Heart left ventricle (tissue), 16 donors: ENCODE measurements around the gene ZNF30. TPM values are rescaled to one million over a fixed set of nuclear protein-coding genes. Genes with fewer than 3 reads are reported as not detected.
"Not testable (repeated sequence)": the region's sequence is repeated elsewhere in the genome, so short reads cannot be mapped to it uniquely, and the experiment has no call there.

ENCODE experiments used
- ATAC-seq, 4 donors: fragments of 200-7000 bp; cut with Tn5 transposase; one replicate each; pipeline ENCODE4 v1.9.1; 2020 to 2022; ENCODE audit warnings: moderate library complexity in 4 of 4, mild to moderate bottlenecking in 3 of 4, moderate number of reproducible peaks in 1 of 4
- DNase-seq, 5 donors: peaks; one replicate each; pipeline ENCODE4 v3.0.0-alpha.2; 2020
- H3K27ac ChIP-seq, 12 donors: fragments of 200-600 bp; sonication (generic) in 4 of 12; one replicate each; pipeline versions ENCODE4 v1.5.0 to v1.8.0; 2016 to 2022; ENCODE audit warnings: mild to moderate bottlenecking in 2 of 12
- H3K27me3 ChIP-seq, 9 donors: fragments of 200-600 bp; sonication (generic) in 2 of 9; one replicate each; pipeline versions ENCODE4 v1.5.1 to v1.8.0; 2016 to 2022; ENCODE audit warnings: mild to moderate bottlenecking in 3 of 9
- H3K36me3 ChIP-seq, 9 donors: fragments of 200-600 bp; sonication (generic) in 2 of 9; one replicate each; pipeline versions ENCODE4 v1.5.0 to v1.8.0; 2018 to 2022; ENCODE audit warnings: mild to moderate bottlenecking in 2 of 9
- H3K4me1 ChIP-seq, 12 donors: fragments of 200-600 bp; sonication (generic) in 4 of 12; one replicate each; pipeline versions ENCODE4 v1.5.0 to v1.8.0; 2016 to 2022; ENCODE audit warnings: mild to moderate bottlenecking in 3 of 12
- H3K4me3 ChIP-seq, 12 donors: fragments of 200-600 bp; sonication (generic) in 4 of 12; one replicate each; pipeline versions ENCODE4 v1.5.0 to v1.8.0; 2017 to 2022; ENCODE audit warnings: mild to moderate bottlenecking in 9 of 12, moderate library complexity in 4 of 12
- H3K9me3 ChIP-seq, 12 donors: fragments of 200-600 bp; sonication (generic) in 4 of 12; one replicate each; pipeline versions ENCODE4 v1.5.0 to v1.8.0; 2016 to 2022; ENCODE audit warnings: mild to moderate bottlenecking in 1 of 12
- CTCF ChIP-seq, 12 donors: fragments of 200-600 bp; sonication (generic) in 4 of 12; IDR thresholded peaks; one replicate each; pipeline versions ENCODE4 v1.5.0 to v1.8.0; 2018 to 2022; ENCODE audit warnings: antibody characterized with exemption in 12 of 12, mild to moderate bottlenecking in 5 of 12
- POLR2A ChIP-seq, 2 donors: fragments of 450-650 bp; IDR thresholded peaks; one replicate each; pipeline ENCODE4 v1.6.1; 2017; ENCODE audit warnings: antibody characterized with exemption in 2 of 2, mild to moderate bottlenecking in 2 of 2, moderate library complexity in 2 of 2
- WGBS, 4 donors: extraction: QIAGEN DNeasy Blood & Tissue Kit in 2 of 4; methylation state at CpG; one replicate each; pipeline versions ENCODE4 v1.1.5 to v1.1.7; 2013 to 2018; 5-methylcytosine and 5-hydroxymethylcytosine counted together
- intact Hi-C, 10 donors: fragments of 100-400 bp; cut with DNase I; formaldehyde crosslinking; loops; one replicate each; pipeline versions ENCODE4 v1.11.1 to v1.14.2; 2022
- polyA plus RNA-seq, 2 donors: library from polyadenylated mRNA; stranded (reverse); fragments of 200-250 nt; gene quantifications; one replicate each; pipeline ENCODE4 v1.2.3, GENCODE V29; 2013
- total RNA-seq, 9 donors: library from RNA; depleted of rRNA in 2 of 9; stranded (reverse); fragments of >200 nt in 2 of 9; fragmentation: NEBNext Ultra II Directional in 3 of 9; extraction: Animal tissue kit (Norgen Biotek cat#: 25700) in 3 of 9; gene quantifications; one replicate each; pipeline versions ENCODE4 v1.1.0 to v1.2.4, GENCODE V29; 2016 to 2023
- donor health status: ischemic (EF 13 %, LVEDD 7.1; RV severe dilation, severe dysfunction).
- donor health status: healthy with polysubstance abuse.
- donor health status: DM: no; HTN: yes; CAD: no.
- donor health status: DM: no; HTN: no; CAD: no.
- donor health status: ischemic (EF 25% LVEDD 6.9; RV normal size, moderate dysfunction).
- donor health status: ischemic (EF 25% LVEDD 5.7; RV mildly dilated, moderate dysfunction).
- donor health status: healthy.
- donor health status: DM: yes; HTN: yes; CAD: no.
- donor health status: ischemic (EF 35%, LVEDD 5.7; RV mildly dilated, moderate dysfunction).
- donor health status: nonischemic (EF 11% LVEDD 7.7; RV severe dilation, severe dysfunction).
- donor health status: DM: yes; HTN: yes; CAD: no.
- donor health status: PGD.
- donor health status: ischemic (EF 29% LVEDD 5.4; RV normal size, mild dysfunction).
- donor health status: nonischemic (EF 23%, LVEDD 6.1; RV moderate dilation, normal function).

Gene ZNF30
- total and polyA plus RNA-seq, 11 donors = 0.95 to 13.4 (median 2.7) TPM

- WGBS, 4 donors = 100% methylated on average over 1 of the region's 1 CpG
- Histone ChIP-seq H3K27ac (no peak overlapping the region), H3K36me3 (no peaks in the 10 kb centered on the region), H3K27me3 (no peaks in the 10 kb centered on the region), H3K4me1 (peaks cover 0 to 41% (median 8%) of the 10 kb centered on the region in 12 donors), H3K9me3 (no peaks in the 10 kb centered on the region), H3K4me3 (no peak overlapping the region)
- ATAC-seq (no peak), DNase-seq (no peak)
- intact Hi-C loops = no loop called here
- TF ChIP-seq POLR2A (IDR thresholded peaks at IDR 0.05) = no peak
- TF ChIP-seq CTCF (IDR thresholded peaks at IDR 0.05) = no peak
Observed at GRCh38 chr19:34988119-34988518, 61.4 kb downstream of the ZNF30 start.

GRCh38 chr19:34989298-34989697, 62.6 kb downstream of the ZNF30 start:
- Histone ChIP-seq H3K36me3 (no peaks in the 10 kb centered on the region), H3K27ac (no peak overlapping the region), H3K9me3 (no peaks in the 10 kb centered on the region), H3K4me3 (no peak overlapping the region), H3K27me3 (no peaks in the 10 kb centered on the region), H3K4me1 (peaks cover 0 to 48% (median 10%) of the 10 kb centered on the region in 12 donors)
- WGBS, 4 donors = 65 to 74% (median 69%) methylated on average over 6 of the region's 6 CpGs
- intact Hi-C loops = no loop called here
- no peak for TF ChIP-seq POLR2A (IDR thresholded peaks at IDR 0.05)
- no peak for TF ChIP-seq CTCF (IDR thresholded peaks at IDR 0.05)
- ATAC-seq (no peak), DNase-seq (no peak)

DNA sequence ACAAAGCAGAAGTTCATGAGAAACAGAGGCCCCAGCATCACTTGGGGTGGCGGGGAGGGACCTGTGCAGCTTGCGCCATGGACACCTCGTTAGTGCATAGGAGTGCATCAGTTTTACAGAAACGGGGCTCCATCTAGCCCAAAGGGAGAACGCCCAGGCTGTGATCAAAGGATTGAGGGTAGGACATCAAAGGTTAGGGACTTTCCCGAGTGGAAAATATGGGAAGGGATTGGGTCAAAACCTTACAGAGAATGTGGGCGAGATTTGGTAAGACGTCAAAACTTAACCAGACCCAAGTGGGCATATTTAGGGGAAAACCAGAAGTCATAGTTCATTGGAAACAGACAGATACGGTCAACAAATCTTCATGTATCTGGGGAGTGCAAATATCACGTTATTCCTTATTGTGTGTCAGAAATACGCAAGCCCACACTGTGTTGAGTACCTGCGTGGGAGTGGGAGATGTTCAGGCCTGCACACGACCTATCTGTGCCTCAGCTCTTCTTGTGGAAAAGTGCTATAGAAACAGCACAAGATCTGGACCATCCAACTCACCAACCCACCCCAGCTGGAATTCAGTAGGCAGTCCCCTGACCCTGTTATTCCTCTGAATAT, 64.0 kb downstream of the ZNF30 start:
- Histone ChIP-seq H3K27ac (no peak overlapping the region), H3K27me3 (no peaks in the 10 kb centered on the region), H3K9me3 (no peaks in the 10 kb centered on the region), H3K4me3 (no peak overlapping the region), H3K4me1 (peaks cover 0 to 51% (median 19%) of the 10 kb centered on the region in 12 donors), H3K36me3 (no peaks in the 10 kb centered on the region)
- 87 to 90% (median 88%) methylated on average over 13 of the region's 13 CpGs for WGBS, 4 donors
- intact Hi-C loops = no loop called here
- no peak for TF ChIP-seq CTCF (IDR thresholded peaks at IDR 0.05)
- no peak for TF ChIP-seq POLR2A (IDR thresholded peaks at IDR 0.05)
- DNase-seq (no peak), ATAC-seq (no peak)

DNA sequence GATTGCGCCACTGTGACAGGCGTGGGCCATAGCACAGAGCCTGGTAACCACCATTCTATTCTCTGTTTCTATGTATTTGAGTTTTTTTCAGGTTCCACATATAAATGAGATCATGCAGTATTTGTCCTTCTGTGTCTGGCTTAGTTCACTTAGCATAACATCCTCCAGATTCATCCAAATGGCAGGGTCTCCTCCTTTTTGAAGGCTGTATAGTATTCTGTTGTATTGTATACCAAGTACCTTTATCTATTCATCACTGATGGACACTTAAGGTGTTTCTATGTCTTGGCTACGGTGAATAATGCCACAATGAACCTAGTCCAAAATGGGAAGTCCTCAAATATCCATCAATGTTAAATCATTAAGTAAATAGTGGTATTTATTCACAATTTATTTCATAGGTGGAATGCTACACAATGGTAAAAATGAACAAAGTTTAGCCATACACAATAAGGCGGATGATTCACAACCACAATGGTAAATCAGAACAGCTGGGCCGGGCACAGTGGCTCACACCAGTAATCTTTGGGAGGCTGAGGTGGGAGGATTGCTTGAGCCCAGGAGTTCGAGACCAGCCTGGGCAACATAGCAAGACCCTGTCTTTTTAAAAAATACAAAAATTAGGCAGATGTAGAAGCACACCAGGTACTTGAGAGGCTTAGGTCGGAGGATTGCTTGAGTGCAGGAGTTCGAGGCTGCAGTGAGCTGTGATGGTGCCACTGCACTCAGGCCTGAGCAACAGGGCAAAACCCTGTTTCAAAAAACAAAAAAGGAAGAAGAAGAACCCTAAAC, 65.0 kb downstream of the ZNF30 start:
- no peaks in the 10 kb centered on the region for H3K27me3 ChIP-seq
- no peaks in the 10 kb centered on the region for H3K36me3 ChIP-seq
- no peaks in the 10 kb centered on the region for H3K9me3 ChIP-seq
- no peak for DNase-seq
- peaks cover 0 to 52% (median 20%) of the 10 kb centered on the region in 12 donors for H3K4me1 ChIP-seq
- TF ChIP-seq CTCF (IDR thresholded peaks at IDR 0.05) = no peak
- no peak for TF ChIP-seq POLR2A (IDR thresholded peaks at IDR 0.05)
- no peak overlapping the region for H3K4me3 ChIP-seq
- intact Hi-C loops = no loop called here
- WGBS, 4 donors = 89 to 95% (median 92%) methylated on average over 8 of the region's 8 CpGs
- no peak for ATAC-seq
- no peak overlapping the region for H3K27ac ChIP-seq

GRCh38 chr19:34992582-34992981, 65.9 kb downstream of the ZNF30 start:
- WGBS, 4 donors = 88 to 95% (median 92%) methylated on average over 7 of the region's 7 CpGs
- not testable (repeated sequence) for ATAC-seq
- H3K4me1 ChIP-seq = peaks cover 0 to 61% (median 26%) of the 10 kb centered on the region in 12 donors

More at GRCh38 chr19:34992582-34992981, 65.9 kb downstream of the ZNF30 start:
- H3K27ac ChIP-seq, H3K36me3 ChIP-seq, DNase-seq, H3K4me3 ChIP-seq, H3K27me3 ChIP-seq, intact Hi-C loops, H3K9me3 ChIP-seq: not testable (repeated sequence)
